Heart left ventricle (tissue), 16 donors: ENCODE results near the gene MAML3. TPM values are rescaled to one million over a fixed set of nuclear protein-coding genes. Genes with fewer than 3 reads are reported as not detected.

Experiments used
- ATAC-seq, 4 donors: fragments of 200-7000 bp; cut with Tn5 transposase; one replicate each; pipeline ENCODE4 v1.9.1; 2020 to 2022; ENCODE audit warnings: moderate library complexity in 4 of 4, mild to moderate bottlenecking in 3 of 4, moderate number of reproducible peaks in 1 of 4
- DNase-seq, 5 donors: peaks; one replicate each; pipeline ENCODE4 v3.0.0-alpha.2; 2020
- H3K27ac ChIP-seq, 12 donors: fragments of 200-600 bp; sonication (generic) in 4 of 12; one replicate each; pipeline versions ENCODE4 v1.5.0 to v1.8.0; 2016 to 2022; ENCODE audit warnings: mild to moderate bottlenecking in 2 of 12
- H3K27me3 ChIP-seq, 9 donors: fragments of 200-600 bp; sonication (generic) in 2 of 9; one replicate each; pipeline versions ENCODE4 v1.5.1 to v1.8.0; 2016 to 2022; ENCODE audit warnings: mild to moderate bottlenecking in 3 of 9
- H3K36me3 ChIP-seq, 9 donors: fragments of 200-600 bp; sonication (generic) in 2 of 9; one replicate each; pipeline versions ENCODE4 v1.5.0 to v1.8.0; 2018 to 2022; ENCODE audit warnings: mild to moderate bottlenecking in 2 of 9
- H3K4me1 ChIP-seq, 12 donors: fragments of 200-600 bp; sonication (generic) in 4 of 12; one replicate each; pipeline versions ENCODE4 v1.5.0 to v1.8.0; 2016 to 2022; ENCODE audit warnings: mild to moderate bottlenecking in 3 of 12
- H3K4me3 ChIP-seq, 12 donors: fragments of 200-600 bp; sonication (generic) in 4 of 12; one replicate each; pipeline versions ENCODE4 v1.5.0 to v1.8.0; 2017 to 2022; ENCODE audit warnings: mild to moderate bottlenecking in 9 of 12, moderate library complexity in 4 of 12
- H3K9me3 ChIP-seq, 12 donors: fragments of 200-600 bp; sonication (generic) in 4 of 12; one replicate each; pipeline versions ENCODE4 v1.5.0 to v1.8.0; 2016 to 2022; ENCODE audit warnings: mild to moderate bottlenecking in 1 of 12
- POLR2A ChIP-seq, 2 donors: fragments of 450-650 bp; IDR thresholded peaks; one replicate each; pipeline ENCODE4 v1.6.1; 2017; ENCODE audit warnings: antibody characterized with exemption in 2 of 2, mild to moderate bottlenecking in 2 of 2, moderate library complexity in 2 of 2
- WGBS, 4 donors: extraction: QIAGEN DNeasy Blood & Tissue Kit in 2 of 4; methylation state at CpG; one replicate each; pipeline versions ENCODE4 v1.1.5 to v1.1.7; 2013 to 2018; 5-methylcytosine and 5-hydroxymethylcytosine counted together
- intact Hi-C, 10 donors: fragments of 100-400 bp; cut with DNase I; formaldehyde crosslinking; loops; one replicate each; pipeline versions ENCODE4 v1.11.1 to v1.14.2; 2022
- polyA plus RNA-seq, 2 donors: library from polyadenylated mRNA; stranded (reverse); fragments of 200-250 nt; gene quantifications; one replicate each; pipeline ENCODE4 v1.2.3, GENCODE V29; 2013
- total RNA-seq, 9 donors: library from RNA; depleted of rRNA in 2 of 9; stranded (reverse); fragments of >200 nt in 2 of 9; fragmentation: NEBNext Ultra II Directional in 3 of 9; extraction: Animal tissue kit (Norgen Biotek cat#: 25700) in 3 of 9; gene quantifications; one replicate each; pipeline versions ENCODE4 v1.1.0 to v1.2.4, GENCODE V29; 2016 to 2023
- TF ChIP-seq, protein P1 (sequence below), 12 donors: fragments of 200-600 bp; sonication (generic) in 4 of 12; IDR thresholded peaks; one replicate each; pipeline versions ENCODE4 v1.5.0 to v1.8.0; 2018 to 2022; ENCODE audit warnings: antibody characterized with exemption in 12 of 12, mild to moderate bottlenecking in 5 of 12
- donor health status: ischemic (EF 13 %, LVEDD 7.1; RV severe dilation, severe dysfunction).
- donor health status: healthy with polysubstance abuse.
- donor health status: DM: no; HTN: yes; CAD: no.
- donor health status: DM: no; HTN: no; CAD: no.
- donor health status: ischemic (EF 25% LVEDD 6.9; RV normal size, moderate dysfunction).
- donor health status: ischemic (EF 25% LVEDD 5.7; RV mildly dilated, moderate dysfunction).
- donor health status: healthy.
- donor health status: DM: yes; HTN: yes; CAD: no.
- donor health status: ischemic (EF 35%, LVEDD 5.7; RV mildly dilated, moderate dysfunction).
- donor health status: nonischemic (EF 11% LVEDD 7.7; RV severe dilation, severe dysfunction).
- donor health status: DM: yes; HTN: yes; CAD: no.
- donor health status: PGD.
- donor health status: ischemic (EF 29% LVEDD 5.4; RV normal size, mild dysfunction).
- donor health status: nonischemic (EF 23%, LVEDD 6.1; RV moderate dilation, normal function).

Gene MAML3
- total and polyA plus RNA-seq, 11 donors, result 0.76 to 5.9 (median 2.4) TPM

DNA sequence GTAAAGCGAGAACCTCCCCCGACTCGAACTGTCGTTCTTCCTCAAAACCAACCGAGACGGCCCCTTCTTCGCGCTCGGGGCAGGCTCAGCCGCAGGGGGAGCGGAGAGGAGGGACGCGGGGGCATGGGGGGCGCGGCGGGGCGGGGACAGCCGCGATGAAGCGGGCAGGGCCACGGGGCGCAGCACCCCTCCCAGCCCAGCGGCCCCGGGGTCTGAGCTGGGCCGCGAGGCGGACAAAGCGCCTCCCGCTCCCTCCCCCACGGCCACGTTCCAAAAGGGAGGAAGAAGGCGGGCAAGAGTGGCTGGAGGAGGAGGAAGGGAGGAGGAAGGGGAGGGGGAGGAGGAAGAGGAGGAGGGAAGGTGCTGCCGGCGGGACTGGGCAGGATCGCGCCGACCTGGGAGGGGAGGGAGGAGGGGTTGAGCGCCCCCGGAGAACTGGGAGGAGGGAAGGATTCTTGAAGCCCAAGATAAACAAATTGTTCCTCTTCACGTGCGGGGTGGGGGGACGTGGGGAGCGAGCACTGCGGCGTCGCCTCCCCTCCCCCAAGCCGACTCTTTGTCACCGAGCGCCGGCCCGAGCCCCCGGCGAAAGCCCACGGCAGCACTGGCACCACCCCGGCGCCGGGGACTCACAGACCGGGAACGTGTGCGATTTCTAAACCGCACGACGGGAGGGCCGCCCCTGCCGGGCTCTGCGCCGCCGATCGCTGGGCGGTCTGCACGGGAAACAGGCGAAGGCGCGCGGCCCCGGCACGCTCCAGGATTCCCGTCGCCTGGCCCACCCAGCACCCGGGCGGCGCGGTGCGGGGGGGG is 2.9 kb downstream of the MAML3 start:
- peak in 1 of 2 donors; percentile 34 for TF ChIP-seq POLR2A (IDR thresholded peaks at IDR 0.05)
- TF ChIP-seq, protein P1, sequence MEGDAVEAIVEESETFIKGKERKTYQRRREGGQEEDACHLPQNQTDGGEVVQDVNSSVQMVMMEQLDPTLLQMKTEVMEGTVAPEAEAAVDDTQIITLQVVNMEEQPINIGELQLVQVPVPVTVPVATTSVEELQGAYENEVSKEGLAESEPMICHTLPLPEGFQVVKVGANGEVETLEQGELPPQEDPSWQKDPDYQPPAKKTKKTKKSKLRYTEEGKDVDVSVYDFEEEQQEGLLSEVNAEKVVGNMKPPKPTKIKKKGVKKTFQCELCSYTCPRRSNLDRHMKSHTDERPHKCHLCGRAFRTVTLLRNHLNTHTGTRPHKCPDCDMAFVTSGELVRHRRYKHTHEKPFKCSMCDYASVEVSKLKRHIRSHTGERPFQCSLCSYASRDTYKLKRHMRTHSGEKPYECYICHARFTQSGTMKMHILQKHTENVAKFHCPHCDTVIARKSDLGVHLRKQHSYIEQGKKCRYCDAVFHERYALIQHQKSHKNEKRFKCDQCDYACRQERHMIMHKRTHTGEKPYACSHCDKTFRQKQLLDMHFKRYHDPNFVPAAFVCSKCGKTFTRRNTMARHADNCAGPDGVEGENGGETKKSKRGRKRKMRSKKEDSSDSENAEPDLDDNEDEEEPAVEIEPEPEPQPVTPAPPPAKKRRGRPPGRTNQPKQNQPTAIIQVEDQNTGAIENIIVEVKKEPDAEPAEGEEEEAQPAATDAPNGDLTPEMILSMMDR (IDR thresholded peaks at IDR 0.05), result no peak
- Histone ChIP-seq H3K36me3 (no peaks in the 10 kb centered on the region), H3K4me1 (peaks cover 0 to 17% (median 8%) of the 10 kb centered on the region in 12 donors), H3K4me3 (peak overlapping the region; percentile 35 to 92 (median 83)), H3K27me3 (no peaks in the 10 kb centered on the region), H3K27ac (peak overlapping the region; percentile 90 to 100 (median 98)), H3K9me3 (no peaks in the 10 kb centered on the region)
- DNase-seq (peak; percentile 93 to 95 (median 94)), ATAC-seq (peak; percentile 53 to 88 (median 76))
- WGBS, 4 donors, result 0 to 1% (median 1%) methylated on average over 54 to 84 of the region's 84 CpGs
- intact Hi-C loops, result loop anchor here (1.0 to 10.0 kb wide), 23 partner anchors 54 to 496 kb away; partner anchors contain the start of gene MGST2 (in 3 of the 10)

DNA sequence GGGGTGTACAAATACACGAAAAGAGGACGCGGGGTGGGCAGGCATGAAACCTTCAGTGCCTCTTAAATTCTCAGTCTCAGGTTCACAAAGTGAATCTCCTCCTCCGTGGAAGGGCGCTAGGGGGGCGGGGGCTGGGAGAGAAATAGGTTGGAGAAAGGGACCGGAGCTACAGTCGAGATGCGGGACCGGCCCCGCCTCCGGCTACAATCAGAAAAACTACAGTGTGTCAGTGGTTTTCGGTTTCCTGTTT is 3.4 kb downstream of the MAML3 start:
- ATAC-seq, result peak in 2 of 4 donors; percentile 39 to 44
- TF ChIP-seq, protein P1 (IDR thresholded peaks at IDR 0.05), result peak in 1 of 12 donors; percentile 1
- no peak for TF ChIP-seq POLR2A (IDR thresholded peaks at IDR 0.05)
- intact Hi-C loops, result loop anchor here (1.0 to 10.0 kb wide), 23 partner anchors 53 to 496 kb away; partner anchors contain the start of gene MGST2 (in 3 of the 10)
- no peaks in the 10 kb centered on the region for H3K9me3 ChIP-seq
- H3K4me3 ChIP-seq, result peak overlapping the region; percentile 35 to 92 (median 83)
- 0 to 2% (median 0%) methylated on average over 13 of the region's 13 CpGs for WGBS, 4 donors
- no peaks in the 10 kb centered on the region for H3K36me3 ChIP-seq
- H3K4me1 ChIP-seq, result peaks cover 0 to 14% (median 8%) of the 10 kb centered on the region in 12 donors
- DNase-seq, result no peak
- H3K27me3 ChIP-seq, result no peaks in the 10 kb centered on the region
- H3K27ac ChIP-seq, result peak overlapping the region; percentile 90 to 100 (median 98)

DNA sequence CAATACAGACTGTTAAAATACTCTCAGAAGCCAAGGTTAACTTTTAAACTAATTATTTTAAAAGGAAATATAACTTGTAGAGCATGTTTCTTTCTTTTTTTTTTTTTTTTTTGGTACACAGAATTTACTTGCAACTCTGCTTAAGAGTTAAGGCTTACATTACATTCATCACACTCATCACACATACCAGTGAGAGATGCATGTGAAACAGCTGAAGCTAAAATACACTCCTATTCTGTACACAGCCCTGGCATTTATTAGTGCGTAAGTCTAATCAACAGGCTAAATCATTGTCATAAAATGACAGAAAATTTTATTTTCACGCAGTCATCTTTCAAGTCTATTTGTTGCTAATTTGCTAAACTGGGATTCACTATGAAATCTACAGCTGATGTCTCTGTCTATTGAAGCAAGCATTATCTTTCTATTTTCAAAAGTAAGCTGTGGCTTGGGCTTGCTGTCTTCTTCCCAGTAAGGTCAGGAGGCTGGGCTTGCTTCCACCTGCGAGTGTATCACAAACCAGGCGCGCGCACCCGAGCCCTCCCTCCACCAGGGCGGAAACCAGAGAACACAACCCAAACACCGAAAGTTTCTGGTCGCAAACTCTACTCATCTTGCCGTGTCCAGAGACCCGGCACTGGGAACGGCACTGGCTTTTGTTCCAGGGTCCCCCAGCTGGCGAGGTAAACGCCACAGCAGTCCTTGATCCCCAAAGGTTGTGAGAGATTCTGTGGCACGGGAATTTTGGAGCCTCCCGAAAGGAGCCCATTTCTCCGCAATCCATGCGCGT is 3.9 kb downstream of the MAML3 start:
- no peaks in the 10 kb centered on the region for H3K9me3 ChIP-seq
- ATAC-seq (peak in 2 of 4 donors; percentile 19 to 36), DNase-seq (peak; percentile 76 to 85 (median 79))
- WGBS, 4 donors, result 1% methylated on average over 20 of the region's 20 CpGs
- intact Hi-C loops, result loop anchor here (1.0 to 10.0 kb wide), 24 partner anchors 53 to 495 kb away; partner anchors contain the start of gene MGST2 (in 3 of the 10)
- H3K36me3 ChIP-seq, result no peaks in the 10 kb centered on the region
- H3K27me3 ChIP-seq, result no peaks in the 10 kb centered on the region
- H3K4me1 ChIP-seq, result peaks cover 0 to 14% (median 8%) of the 10 kb centered on the region in 12 donors
- peak overlapping the region; percentile 35 to 92 (median 83) for H3K4me3 ChIP-seq
- no peak for TF ChIP-seq POLR2A (IDR thresholded peaks at IDR 0.05)
- TF ChIP-seq, protein P1 (IDR thresholded peaks at IDR 0.05), result peak in 5 of 12 donors; percentile 7 to 16 (median 9)
- peak overlapping the region; percentile 90 to 100 (median 98) for H3K27ac ChIP-seq

DNA sequence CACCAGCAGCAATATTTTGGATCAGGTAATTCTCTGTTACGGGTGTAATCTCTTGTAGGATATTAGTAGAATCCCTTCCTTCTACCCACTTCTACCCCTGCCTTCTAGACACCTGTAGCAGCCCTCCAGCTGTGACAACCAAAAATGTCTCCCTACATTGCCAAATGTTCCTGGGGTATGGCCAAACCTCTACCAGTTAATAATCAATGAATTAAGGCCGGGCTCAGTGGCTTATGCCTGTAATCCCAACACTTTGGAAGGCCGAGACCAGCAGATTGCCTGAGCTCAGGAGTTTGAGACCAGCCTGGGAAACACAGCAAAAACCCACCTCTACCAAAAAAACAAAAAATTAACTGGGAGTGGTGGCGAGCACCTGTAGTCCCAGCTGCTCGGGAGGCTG is 9.9 kb downstream of the MAML3 start:
- Histone ChIP-seq H3K27me3 (no peaks in the 10 kb centered on the region), H3K36me3 (no peaks in the 10 kb centered on the region), H3K4me1 (peaks cover 0 to 10% (median 0%) of the 10 kb centered on the region in 12 donors), H3K27ac (no peak overlapping the region), H3K9me3 (no peaks in the 10 kb centered on the region), H3K4me3 (no peak overlapping the region)
- no peak for ATAC-seq
- no peak for TF ChIP-seq POLR2A (IDR thresholded peaks at IDR 0.05)
- TF ChIP-seq, protein P1 (IDR thresholded peaks at IDR 0.05), result no peak
- WGBS, 4 donors, result 87 to 100% (median 99%) methylated on average over 5 of the region's 5 CpGs
- no peak for DNase-seq
- intact Hi-C loops, result loop anchor here in 1 of 10 donors (5.0 kb wide), 1 partner anchor 37 kb away; no protein-coding TSS in a partner anchor
